GM21786 (cell line): ENCODE data around the gene GPR68.
"Not testable (repeated sequence)": the region's sequence is repeated elsewhere in the genome, so short reads cannot be mapped to it uniquely, and the experiment has no call there.

Source experiments
- ATAC-seq: cut with Tn5 transposase; IDR thresholded peaks from one replicate; pipeline ENCODE4 v1.9.1; 2021; ENCODE audit not compliant: unreplicated experiment

The GPR68 gene

DNA sequence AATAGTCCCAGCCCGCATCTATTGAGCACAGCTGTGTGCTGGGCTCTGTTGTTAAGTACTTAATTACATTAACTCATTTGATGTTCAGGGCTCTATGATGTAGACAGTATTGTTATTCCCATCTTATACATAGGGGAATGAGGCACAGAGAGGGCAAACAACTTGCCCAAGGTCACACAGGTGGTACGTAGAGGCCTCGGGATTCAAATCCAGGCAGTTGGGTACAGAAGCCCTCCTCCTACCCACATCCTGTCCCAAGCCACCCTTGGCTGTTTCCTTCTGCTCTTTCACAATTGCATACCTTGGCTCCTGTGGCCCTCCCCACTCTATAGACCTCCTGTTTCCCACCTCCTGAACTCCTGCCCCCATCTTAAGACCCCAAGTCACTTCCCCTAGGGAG, 10.0 kb upstream of the GPR68 start:
- no peak for ATAC-seq

DNA sequence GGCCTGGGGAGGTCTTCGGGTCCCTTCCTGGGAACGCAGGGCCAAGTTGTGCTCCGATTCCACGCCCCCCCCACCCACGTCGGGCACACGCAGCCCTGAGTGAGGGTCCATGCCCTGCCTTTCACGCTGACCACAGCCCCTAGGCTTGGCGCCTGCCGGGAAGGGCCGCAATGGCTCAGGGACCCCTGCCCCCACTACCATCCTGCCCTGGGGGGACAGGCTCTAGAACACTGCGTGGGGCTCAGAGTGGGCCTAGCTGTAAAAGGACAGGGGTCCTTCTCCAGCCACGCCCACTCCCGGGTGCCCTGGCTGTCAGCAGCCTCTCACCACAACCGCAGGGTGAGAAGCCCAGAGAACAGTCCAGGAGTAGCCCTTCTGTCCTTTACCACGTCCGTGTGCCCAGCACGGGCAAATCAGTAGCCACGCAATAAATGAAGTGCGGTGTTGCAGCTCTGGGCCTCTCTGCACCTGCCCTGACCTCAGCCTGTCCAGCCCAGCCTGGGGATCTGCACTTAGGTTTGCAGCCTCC, 9.4 kb upstream of the GPR68 start:
- no peak for ATAC-seq

DNA sequence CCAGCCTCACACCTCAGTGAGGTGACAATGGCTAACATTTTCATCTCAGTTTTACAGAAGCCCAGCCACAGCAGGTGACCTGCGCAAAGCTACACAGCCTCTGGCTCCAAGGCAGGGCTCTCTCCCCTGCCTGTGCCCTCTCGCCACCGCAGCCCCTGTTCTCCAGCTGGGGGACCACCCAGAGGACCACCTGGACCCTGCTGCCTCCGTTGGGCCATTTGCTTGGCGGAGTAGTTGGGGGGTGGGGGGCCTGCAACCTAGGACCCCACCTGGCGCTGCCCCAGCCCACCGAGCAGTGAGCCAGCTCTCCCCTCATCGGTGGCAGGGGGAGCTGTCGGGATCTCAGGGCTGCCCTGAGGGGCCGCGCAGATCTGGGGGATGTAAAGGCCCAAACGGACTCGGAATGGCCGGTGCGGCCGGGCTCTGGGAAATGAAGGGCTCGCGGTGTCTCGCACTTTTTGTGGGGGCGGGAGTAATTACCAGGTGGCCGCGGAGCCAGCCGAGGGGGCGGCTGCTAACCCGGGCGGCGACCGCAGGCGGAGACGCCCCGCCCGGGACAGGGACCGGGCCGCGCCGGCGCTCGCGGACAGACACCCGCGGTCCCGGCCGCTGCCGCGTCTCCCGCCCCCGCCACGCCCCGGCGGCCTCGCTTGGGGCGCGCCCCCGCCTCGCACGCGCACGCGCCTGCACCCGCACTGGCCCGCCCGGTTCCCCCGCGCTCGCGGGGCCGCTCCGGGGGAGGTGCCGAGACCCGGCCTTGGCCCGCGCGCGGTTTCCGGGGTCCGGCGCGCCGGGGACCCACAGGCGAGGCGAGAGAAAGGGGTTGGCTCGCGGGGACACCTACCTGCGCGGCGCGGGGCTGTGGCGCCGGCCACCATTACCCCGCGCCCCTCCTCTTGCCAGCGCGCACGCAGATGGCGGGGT, 8.6 kb upstream of the GPR68 start:
- ATAC-seq = no peak

DNA sequence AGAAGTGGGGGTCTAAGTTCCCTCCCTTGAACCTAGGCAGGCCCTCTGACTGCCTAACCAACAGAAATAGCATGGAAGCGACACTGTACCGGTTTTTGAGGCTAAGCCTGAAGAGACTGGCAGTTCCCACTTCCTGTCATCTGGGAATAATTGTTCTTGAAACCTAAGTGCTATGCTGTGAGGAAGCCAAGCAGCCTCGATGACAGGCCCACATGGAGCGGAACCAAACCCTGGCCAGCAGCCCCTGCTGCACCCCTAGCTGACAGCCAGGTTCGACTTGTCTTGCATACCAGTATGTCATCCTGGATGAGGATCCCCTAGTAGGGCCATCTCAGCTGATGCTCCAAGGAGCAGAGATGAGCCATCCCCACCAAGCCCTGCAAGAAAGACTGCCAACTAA, 6.4 kb upstream of the GPR68 start:
- ATAC-seq = no peak

DNA sequence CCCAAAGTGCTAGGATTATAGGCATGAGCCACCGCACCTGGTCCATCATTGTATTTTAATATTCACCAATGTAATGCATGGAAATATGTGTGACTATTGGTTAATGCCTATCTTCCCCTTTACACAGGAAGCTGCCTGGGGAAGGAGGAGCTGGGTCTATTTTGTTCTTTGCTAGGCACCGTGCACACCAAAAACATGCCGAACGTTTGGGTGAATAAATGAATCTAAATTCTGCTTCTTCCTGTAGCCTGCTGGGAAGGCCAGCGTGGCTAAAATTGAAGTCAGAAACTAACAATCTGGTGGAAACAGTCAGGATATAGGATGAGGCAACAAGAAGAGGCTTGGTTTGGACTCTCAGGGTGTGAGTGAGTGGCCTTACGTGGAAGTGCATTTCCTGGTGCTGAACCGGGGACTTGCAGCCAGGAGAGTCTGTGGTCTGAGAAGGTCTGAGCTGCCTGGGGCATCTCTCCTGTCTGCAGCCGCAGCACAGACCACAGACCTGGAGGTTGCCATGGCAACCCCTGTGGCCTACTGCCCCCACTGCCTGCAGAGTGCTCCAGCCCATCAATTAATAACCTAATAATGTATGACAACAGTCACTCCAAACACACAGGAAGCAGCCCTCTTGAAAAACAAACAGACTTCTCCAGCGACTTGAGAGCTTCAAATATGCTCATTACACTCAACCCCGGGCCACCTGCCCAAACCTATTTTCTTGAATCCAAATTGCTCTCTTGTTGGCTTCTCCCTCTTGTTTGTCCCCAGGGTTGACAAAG, 5.5 kb upstream of the GPR68 start:
- ATAC-seq = peak; percentile 90

GRCh38 chr14:91246051-91246852, 1.7 kb upstream of the GPR68 start:
- no peak for ATAC-seq

DNA sequence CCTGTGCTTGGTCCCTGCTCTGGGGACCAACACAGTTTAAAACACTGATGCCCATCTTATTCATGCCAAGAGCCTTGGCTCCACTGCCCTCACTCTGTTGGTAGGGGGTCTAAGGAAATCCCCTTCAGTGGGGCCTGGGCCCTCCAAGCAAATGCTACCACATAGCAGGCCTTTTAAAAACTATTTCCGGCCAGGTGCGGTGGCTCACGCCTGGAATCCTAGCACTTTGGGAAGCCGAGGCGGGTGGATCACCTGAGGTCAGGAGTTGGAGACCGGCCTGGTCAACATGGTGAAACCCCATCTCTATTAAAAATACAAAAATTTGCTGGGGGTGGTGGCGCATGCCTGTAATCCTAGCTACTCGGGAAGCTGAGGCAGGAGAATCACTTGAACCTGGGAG, 1.1 kb upstream of the GPR68 start:
- ATAC-seq = not testable (repeated sequence)

DNA sequence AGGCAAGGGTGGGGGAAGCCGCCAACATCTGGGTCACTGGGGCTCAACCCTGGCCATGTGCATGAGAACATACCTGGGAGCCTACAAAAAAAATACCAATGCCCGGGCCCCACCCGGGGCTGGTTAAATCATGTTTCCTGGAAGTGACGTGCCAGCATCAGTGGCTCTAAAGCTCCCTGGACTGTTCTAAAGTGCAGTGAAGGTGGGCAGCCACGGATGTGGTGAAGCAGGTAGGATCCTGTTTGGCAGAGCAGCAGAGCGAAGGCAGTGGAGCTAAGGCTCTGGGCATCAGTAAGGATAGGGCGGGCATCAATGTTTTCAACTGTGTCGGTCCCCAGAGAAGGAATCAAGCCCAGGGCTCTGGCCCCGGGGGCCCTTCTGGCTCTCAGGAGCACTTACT, 525 bp upstream of the GPR68 start:
- no peak for ATAC-seq

GRCh38 chr14:91243074-91243471, 1.4 kb downstream of the GPR68 start:
- ATAC-seq = no peak

GRCh38 chr14:91242635-91243034, 1.9 kb downstream of the GPR68 start:
- no peak for ATAC-seq

GRCh38 chr14:91241863-91242262, 2.6 kb downstream of the GPR68 start:
- peak; percentile 66 for ATAC-seq

- no peak for ATAC-seq
Measured at GRCh38 chr14:91238661-91239060, 5.8 kb downstream of the GPR68 start.

DNA sequence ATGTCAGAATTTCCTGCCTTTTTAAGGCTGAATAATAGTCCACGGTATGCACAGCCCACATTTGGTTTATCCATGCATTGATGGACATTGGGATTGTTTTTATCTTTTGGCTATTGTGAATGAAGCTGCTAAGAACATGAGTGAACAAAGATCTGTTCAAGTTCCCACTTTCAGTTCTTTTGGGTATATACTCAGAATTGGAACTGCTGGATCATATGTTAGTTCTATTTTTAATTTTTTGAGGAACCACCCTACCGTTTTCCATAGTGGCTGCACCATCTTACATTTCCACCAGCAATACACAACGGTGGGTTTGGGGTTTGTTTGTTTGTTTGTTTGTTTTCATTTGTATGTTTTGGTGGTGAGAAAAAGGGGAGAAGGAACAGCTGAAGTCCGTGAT, 6.4 kb downstream of the GPR68 start:
- no peak for ATAC-seq

- no peak for ATAC-seq
Measured at GRCh38 chr14:91237219-91237618, 7.3 kb downstream of the GPR68 start.

GRCh38 chr14:91235841-91236240, 8.7 kb downstream of the GPR68 start:
- ATAC-seq = no peak

DNA sequence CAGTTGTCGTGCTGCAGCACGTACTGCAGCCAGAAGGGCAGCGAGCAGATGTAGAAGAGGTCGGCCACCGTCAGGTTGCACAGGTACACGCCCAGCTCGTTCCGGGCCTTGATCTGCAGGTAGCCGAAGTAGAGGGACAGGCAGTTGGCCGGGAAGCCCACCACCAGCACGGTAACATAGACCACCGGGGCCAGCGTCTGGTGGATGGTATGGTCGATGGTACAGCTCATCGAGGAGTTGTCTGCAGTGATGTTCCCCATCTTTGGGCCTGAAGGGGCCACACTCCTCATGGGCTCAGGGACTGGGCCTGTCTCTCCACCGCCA, 9.8 kb downstream of the GPR68 start:
- ATAC-seq = no peak

DNA sequence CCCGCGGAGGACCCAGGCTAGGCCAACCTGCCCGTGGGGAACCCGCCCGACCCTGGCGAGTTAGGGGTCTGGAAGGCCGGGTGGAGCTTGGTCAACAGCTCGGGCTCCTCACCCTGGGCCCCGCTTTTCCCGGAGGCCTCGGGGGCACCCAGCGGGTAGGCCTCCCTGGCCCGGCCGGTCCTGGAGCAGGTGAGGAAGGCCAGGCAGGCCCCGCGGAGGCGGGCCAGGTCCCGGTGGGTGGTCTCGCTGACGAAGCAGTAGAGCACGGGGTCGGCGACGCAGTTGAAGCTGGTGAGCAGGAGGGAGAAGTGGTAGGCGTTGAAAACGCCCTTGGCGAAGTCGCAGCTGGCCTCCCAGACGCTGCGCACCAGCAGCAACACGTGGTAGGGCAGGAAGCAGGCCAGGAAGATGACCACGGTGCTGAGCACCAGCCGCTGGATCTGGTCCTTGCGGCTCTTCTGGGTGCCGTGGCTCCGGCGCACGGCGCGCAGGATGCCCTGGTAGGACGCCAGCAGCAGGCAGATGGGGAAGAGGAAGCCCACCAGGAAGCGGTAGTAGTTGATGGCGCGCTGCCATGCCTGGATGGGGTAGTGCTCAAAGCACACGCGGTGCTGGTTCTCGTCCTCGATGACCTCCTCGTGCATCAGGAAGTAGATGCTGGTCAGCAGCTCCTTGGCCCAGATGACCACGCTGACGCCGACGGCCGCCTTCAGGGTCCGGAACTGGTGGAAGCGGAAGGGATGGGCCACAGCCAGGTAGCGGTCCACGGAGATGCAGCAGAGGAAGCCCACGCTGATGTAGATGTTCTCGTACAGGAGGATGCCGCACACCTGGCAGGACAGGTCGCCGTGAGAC, 10.3 kb downstream of the GPR68 start:
- no peak for ATAC-seq

DNA sequence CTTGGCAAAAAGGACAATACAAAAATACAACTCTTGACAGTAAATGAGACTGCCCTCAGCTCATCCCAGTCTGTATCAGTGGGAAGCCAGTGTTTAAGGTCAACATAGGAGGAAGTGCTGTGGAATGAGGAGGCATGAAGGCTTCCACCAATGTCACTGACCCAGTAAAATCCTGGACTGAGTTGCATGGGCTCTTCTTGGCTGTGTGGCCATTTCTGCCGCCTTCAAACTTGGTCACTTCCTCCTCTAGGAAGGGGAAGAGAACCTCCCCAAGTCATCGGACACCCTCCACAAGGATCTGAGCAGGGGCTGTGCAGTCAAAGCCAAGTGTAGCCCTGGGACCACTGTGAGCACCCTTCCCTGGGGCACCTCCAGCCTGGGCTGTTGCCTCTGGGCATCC, 11.9 kb downstream of the GPR68 start:
- no peak for ATAC-seq

DNA sequence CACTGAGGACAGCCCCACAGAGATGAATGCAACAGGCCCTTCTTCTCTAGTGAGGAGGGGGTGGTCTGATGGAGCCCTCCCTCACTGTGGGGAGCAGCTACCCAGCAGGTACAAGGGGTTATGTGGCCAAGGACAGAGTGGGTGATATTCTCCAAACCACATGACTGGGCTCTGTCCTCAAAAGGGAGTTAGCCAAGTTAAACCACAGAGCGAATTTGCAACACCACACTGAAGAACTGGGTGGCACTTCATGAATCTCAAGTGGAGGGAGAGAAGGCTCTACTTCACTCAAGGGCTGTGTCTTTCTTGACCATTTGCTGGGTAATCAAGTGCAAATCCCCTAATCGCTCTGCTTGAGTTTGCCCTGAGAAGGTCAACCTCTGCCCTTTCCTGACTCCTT, 12.5 kb downstream of the GPR68 start:
- ATAC-seq = no peak

- no peak for ATAC-seq
Measured at GRCh38 chr14:91231446-91231845, 13.1 kb downstream of the GPR68 start.
